Kidney capillary endothelial cell (primary cell): ENCODE results near the gene GAS7.

Experiments
- DNase-seq: peaks from one replicate; pipeline ENCODE4 v3.0.0-alpha.2; 2018; ENCODE audit warnings: low spot score

GAS7 gene

GRCh38 chr17:10171122-10171571 is 27.3 kb downstream of the GAS7 start:
- DNase-seq, result no peak

GRCh38 chr17:10170233-10170632 is 28.2 kb downstream of the GAS7 start:
- no peak for DNase-seq

GRCh38 chr17:10169290-10169689 is 29.1 kb downstream of the GAS7 start:
- DNase-seq, result no peak

- DNase-seq, result no peak
Measured at GRCh38 chr17:10166176-10166935, 32.0 kb downstream of the GAS7 start.

- DNase-seq, result no peak
Measured at GRCh38 chr17:10162096-10162495, 36.3 kb downstream of the GAS7 start.

GRCh38 chr17:10161386-10161785 is 37.0 kb downstream of the GAS7 start:
- peak; percentile 70 for DNase-seq

- no peak for DNase-seq
Measured at GRCh38 chr17:10156948-10157607, 41.3 kb downstream of the GAS7 start.

GRCh38 chr17:10156599-10156947 is 41.8 kb downstream of the GAS7 start:
- DNase-seq, result no peak

- DNase-seq, result no peak
Measured at GRCh38 chr17:10156077-10156435, 42.4 kb downstream of the GAS7 start.

GRCh38 chr17:10155371-10156076 is 42.9 kb downstream of the GAS7 start:
- DNase-seq, result no peak

- no peak for DNase-seq
Measured at GRCh38 chr17:10151667-10152496, 46.5 kb downstream of the GAS7 start.

GRCh38 chr17:10149573-10150399 is 48.6 kb downstream of the GAS7 start:
- DNase-seq, result peak; percentile 61

GRCh38 chr17:10147761-10148415 is 50.5 kb downstream of the GAS7 start:
- no peak for DNase-seq

GRCh38 chr17:10147040-10147439 is 51.4 kb downstream of the GAS7 start:
- DNase-seq, result no peak

GRCh38 chr17:10144982-10145381 is 53.4 kb downstream of the GAS7 start:
- DNase-seq, result no peak

- no peak for DNase-seq
Measured at GRCh38 chr17:10144456-10144855, 54.0 kb downstream of the GAS7 start.

GRCh38 chr17:10141436-10141835 is 57.0 kb downstream of the GAS7 start:
- no peak for DNase-seq

GRCh38 chr17:10139577-10139976 is 58.8 kb downstream of the GAS7 start:
- DNase-seq, result no peak

- DNase-seq, result no peak
Measured at GRCh38 chr17:10136258-10136981, 62.0 kb downstream of the GAS7 start.
